Large intestine (tissue), 3 donors: ENCODE measurements around the gene CLEC4G. TPM values are rescaled to one million over a fixed set of nuclear protein-coding genes. Genes with fewer than 3 reads are reported as not detected.

Experiments
- DNase-seq, 2 donors: peaks; one replicate each; pipeline versions ENCODE4 v3.0.0 to v3.0.0-alpha.2; 2013
- H3K27ac ChIP-seq: one replicate; pipeline ENCODE4 v1.5.1; 2013; ENCODE audit warnings: low read length
- H3K27me3 ChIP-seq: 2 replicates; pipeline ENCODE4 v1.6.1; 2013; ENCODE audit warnings: low read length; ENCODE audit not compliant: control insufficient read depth, insufficient read depth
- H3K36me3 ChIP-seq: 2 replicates; pipeline ENCODE4 v1.6.1; 2013; ENCODE audit warnings: low read length; ENCODE audit not compliant: control insufficient read depth, insufficient read depth
- H3K4me1 ChIP-seq: one replicate; pipeline ENCODE4 v1.6.1; 2013; ENCODE audit warnings: low read length; ENCODE audit not compliant: control insufficient read depth, insufficient read depth
- H3K4me3 ChIP-seq: one replicate; pipeline ENCODE4 v1.5.1; 2013; ENCODE audit warnings: low read length
- H3K9me3 ChIP-seq: one replicate; pipeline ENCODE4 v1.6.1; 2013; ENCODE audit warnings: mild to moderate bottlenecking, low read depth, low read length, moderate library complexity; ENCODE audit not compliant: control insufficient read depth
- WGBS: methylation state at CpG from one replicate; pipeline ENCODE4 v1.1.5; 2013; ENCODE audit warnings: low lambda C conversion rate; ENCODE audit not compliant: insufficient coverage; 5-methylcytosine and 5-hydroxymethylcytosine counted together
- polyA plus RNA-seq: library from polyadenylated mRNA; unstranded; fragments of 120-200 nt; gene quantifications from one replicate; pipeline ENCODE4 v1.2.1, GENCODE V29; 2013

The CLEC4G gene
- polyA plus RNA-seq, 1 donor = 0.57 TPM

DNA sequence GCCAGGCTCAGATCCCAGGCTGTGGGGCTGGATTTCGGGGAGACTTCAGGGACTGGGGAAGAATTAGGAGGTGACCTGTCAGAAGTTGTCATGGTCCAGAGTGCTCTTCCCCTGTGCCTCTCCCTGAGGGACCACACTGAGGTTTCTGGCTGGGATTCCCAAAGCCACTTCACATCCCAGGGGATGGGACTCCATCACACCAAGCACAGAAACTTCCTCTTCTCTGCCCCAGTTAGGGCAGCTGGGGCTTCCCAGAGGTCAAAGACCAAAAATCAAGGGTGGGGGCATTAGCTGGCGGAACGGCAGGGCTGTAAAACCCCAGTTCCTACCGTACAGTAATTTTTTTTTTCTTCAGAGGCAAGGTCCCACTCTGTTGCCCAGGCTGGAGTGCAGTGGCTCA lies 37.4 kb downstream of the CLEC4G start:
- H3K4me3 ChIP-seq = no peak overlapping the region
- no peak overlapping the region for H3K27ac ChIP-seq
- whole genome bisulfite sequencing = no CpG with 5 or more reads among the region's 4 CpGs
- no peaks in the 10 kb centered on the region for H3K4me1 ChIP-seq
- no peaks in the 10 kb centered on the region for H3K36me3 ChIP-seq
- H3K9me3 ChIP-seq = peaks cover 4% of the 10 kb centered on the region
- peaks cover 19% of the 10 kb centered on the region for H3K27me3 ChIP-seq
- DNase-seq = no peak

DNA sequence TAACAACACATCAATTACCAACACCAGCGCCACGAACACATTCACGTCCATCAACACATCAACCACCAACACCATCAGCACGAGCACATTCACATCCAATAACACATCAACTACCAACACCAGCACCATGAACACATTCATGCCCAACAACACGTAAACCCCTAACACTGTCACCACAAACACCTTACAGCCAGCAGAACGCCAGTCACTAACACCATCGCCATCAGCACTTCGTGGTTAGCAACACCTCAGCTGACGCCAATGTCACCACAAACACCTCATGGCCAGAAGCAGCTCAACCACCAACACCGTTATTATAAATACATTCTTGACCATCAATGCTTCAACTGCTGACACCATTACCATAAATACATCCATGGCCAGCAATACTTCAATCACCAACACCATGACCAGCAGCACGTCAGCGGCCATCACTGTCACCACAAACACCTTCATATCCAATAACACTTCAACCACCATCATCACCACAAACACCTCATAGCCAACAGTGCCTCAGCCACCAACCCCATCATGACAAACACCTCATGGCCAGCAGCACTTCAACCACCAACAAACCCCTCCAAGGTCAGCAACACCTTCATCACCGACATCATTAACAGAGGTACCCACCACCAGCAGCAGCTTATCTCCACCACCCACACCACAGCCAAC lies 39.4 kb downstream of the CLEC4G start:
- H3K4me3 ChIP-seq = no peak overlapping the region
- WGBS = 100% methylated on average over 2 of the region's 13 CpGs
- DNase-seq = no peak

DNA sequence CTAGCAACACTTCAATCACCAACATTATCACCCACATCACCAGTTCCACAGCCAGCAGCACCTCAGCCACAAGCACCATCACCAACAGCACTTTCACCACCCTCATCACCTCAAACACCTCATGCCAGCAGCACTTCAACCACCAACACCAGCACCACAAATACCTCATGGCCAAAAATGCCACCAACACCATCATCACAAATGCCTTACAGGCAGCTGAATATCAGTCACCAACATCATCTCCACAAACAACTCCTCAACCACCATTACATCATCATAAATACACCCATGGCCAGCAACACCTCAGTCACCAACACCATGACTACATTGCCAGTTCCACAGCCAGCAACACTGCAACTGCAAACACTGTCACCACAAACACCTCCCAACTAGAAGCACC lies 40.4 kb downstream of the CLEC4G start:
- Histone ChIP-seq H3K4me3 (no peak overlapping the region), H3K27ac (no peak overlapping the region), H3K27me3 (peaks cover 22% of the 10 kb centered on the region), H3K9me3 (peaks cover 4% of the 10 kb centered on the region), H3K36me3 (no peaks in the 10 kb centered on the region), H3K4me1 (no peaks in the 10 kb centered on the region)
- DNase-seq = no peak

More for the DNA sequence above, 39.4 kb downstream of the CLEC4G start:
- no peak overlapping the region for H3K27ac ChIP-seq
- no peaks in the 10 kb centered on the region for H3K4me1 ChIP-seq
- H3K27me3 ChIP-seq = peaks cover 24% of the 10 kb centered on the region
- no peaks in the 10 kb centered on the region for H3K36me3 ChIP-seq
- peaks cover 4% of the 10 kb centered on the region for H3K9me3 ChIP-seq

DNA sequence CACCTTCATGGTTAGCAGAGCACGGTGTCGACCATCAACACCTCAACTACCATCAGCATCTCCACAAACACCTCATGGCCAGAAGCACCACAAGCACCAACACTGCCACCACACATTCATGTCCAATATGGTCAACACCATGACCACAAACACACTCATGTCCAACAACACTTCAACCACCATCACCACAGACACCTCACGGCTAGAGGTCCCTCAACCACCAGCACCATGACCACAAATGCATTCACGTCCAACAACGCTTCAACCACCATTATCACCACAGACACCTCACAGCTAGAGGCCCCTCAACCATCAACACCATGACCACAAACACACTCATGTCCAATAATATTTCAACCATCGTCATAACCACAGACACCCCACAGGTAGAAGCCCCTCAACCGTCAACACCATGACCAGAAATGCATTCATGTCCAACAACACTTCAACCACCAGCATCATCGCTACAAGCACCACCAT lies 41.1 kb downstream of the CLEC4G start:
- Histone ChIP-seq H3K27me3 (peaks cover 22% of the 10 kb centered on the region), H3K4me1 (no peaks in the 10 kb centered on the region), H3K27ac (no peak overlapping the region), H3K36me3 (no peaks in the 10 kb centered on the region), H3K9me3 (peaks cover 4% of the 10 kb centered on the region), H3K4me3 (no peak overlapping the region)
- DNase-seq = no peak
- WGBS = no CpG with 5 or more reads among the region's 8 CpGs

DNA sequence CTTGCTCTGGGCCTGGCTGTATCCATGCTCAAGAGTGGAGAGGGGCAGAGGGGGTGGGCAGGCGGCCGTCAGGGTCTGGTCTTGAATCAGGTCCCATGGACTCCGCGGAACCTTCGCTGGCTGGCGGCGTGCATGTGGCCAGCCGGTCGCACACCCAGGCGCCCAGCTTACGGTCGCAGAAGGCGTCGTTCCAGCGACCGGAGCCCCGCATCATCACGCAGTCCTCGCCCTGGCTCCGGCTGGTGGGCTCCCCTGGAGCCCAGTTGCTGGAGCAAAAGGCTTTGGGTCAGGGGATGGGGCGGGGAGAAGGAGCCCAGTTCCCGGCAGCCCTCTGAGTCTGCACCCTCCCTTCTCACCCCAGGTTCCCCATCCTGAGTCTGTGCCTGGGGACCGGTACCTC lies 42.7 kb downstream of the CLEC4G start:
- DNase-seq = no peak
- Histone ChIP-seq H3K36me3 (peaks cover 2% of the 10 kb centered on the region), H3K27ac (no peak overlapping the region), H3K4me3 (no peak overlapping the region), H3K9me3 (peaks cover 4% of the 10 kb centered on the region), H3K27me3 (peaks cover 22% of the 10 kb centered on the region), H3K4me1 (no peaks in the 10 kb centered on the region)
- WGBS = 40% methylated on average over 1 of the region's 23 CpGs

DNA sequence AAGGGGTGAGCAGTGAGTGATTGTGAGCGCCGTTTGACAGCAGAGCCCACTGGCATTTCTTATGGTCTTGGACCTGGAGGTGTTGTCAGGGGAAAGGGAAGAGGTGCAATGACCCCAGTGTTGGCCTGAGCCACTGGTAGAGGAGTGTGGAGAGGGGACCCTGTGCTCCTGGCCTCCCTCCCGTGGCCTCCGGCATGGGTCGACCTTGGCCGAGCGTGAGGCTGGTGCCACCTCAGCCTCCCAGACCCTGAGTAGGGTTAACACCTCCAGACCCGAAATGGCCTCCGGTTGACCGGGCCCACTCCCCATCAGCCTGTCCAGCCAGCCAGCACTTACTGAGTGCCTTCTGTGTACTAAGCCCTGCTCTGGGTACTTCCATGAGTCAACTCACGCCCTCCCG lies 44.7 kb downstream of the CLEC4G start:
- H3K27me3 ChIP-seq = peaks cover 22% of the 10 kb centered on the region
- no peak for DNase-seq
- no peak overlapping the region for H3K4me3 ChIP-seq
- no peak overlapping the region for H3K27ac ChIP-seq
- H3K9me3 ChIP-seq = peaks cover 8% of the 10 kb centered on the region
- no peaks in the 10 kb centered on the region for H3K4me1 ChIP-seq
- WGBS = no CpG with 5 or more reads among the region's 12 CpGs
- peaks cover 12% of the 10 kb centered on the region for H3K36me3 ChIP-seq

DNA sequence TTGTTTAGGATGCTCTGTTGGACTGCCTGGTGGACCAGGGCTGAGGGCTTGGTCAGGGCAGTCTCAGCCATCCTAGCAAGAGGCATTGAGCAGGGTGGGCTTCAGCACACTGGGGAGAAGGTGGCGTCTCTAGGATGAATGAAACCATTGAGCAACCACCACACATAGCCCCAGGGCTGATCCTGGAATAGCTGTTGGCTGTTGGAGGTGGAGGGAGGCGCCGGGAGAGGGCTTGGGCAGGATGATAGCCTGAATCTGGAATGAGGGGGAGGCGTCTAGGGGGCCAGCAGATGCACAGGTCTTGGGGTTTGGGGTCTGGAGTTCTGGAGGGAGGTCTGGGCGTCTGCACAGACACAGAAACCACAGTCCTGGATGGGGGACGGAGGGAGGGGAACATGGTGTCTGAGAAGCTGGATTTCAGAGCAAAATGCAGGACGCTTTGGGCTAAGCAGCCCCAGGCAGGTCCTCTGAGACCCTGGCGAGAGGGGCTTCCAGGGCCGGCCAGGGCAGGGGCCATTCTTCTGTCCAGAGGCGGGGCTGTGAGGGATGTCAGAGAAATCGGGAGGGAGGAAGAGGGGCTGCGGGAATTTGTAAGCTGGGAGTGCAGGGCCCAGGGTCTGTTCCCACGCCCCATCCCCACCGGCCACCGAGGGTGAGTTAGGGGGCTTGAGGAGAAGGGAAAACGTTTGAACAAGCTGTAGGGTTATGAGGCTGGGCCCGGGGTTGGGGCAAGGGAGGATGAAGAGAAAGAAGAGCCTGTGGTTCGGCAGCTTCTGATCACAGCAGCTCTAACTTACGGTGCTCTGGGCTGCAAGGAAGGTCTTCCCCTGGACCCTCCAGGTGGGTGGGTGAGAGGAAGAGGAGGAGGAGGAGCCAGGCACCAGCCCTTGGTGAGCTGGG lies 46.1 kb downstream of the CLEC4G start:
- Histone ChIP-seq H3K4me3 (no peak overlapping the region), H3K4me1 (no peaks in the 10 kb centered on the region), H3K27ac (no peak overlapping the region), H3K36me3 (peaks cover 12% of the 10 kb centered on the region), H3K9me3 (peaks cover 5% of the 10 kb centered on the region), H3K27me3 (peaks cover 22% of the 10 kb centered on the region)
- no peak for DNase-seq
- WGBS = no CpG with 5 or more reads among the region's 19 CpGs

DNA sequence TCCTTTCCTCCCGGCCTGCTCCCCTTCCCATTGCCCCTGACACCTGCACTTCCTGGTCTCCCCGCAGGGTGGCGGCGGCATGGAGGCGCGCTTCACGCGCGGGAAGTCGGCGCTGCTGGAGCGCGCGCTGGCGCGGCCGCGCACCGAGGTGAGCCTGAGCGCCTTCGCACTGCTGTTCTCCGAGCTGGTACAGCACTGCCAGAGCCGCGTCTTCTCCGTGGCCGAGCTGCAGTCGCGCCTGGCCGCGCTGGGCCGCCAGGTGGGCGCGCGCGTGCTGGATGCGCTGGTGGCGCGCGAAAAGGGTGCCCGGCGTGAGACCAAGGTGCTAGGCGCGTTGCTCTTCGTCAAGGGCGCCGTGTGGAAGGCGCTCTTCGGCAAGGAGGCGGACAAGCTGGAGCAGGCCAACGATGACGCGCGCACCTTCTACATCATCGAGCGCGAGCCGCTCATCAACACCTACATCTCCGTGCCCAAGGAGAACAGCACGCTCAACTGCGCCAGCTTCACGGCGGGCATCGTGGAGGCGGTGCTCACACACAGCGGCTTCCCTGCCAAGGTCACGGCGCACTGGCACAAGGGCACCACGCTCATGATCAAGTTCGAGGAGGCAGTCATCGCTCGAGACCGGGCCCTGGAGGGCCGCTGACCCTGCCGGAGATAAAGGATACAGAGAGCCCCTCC lies 49.6 kb downstream of the CLEC4G start:
- no CpG with 5 or more reads among the region's 74 CpGs for WGBS
- H3K4me3 ChIP-seq = peak overlapping the region; percentile 92
- H3K27ac ChIP-seq = no peak overlapping the region
- H3K36me3 ChIP-seq = peaks cover 12% of the 10 kb centered on the region
- H3K4me1 ChIP-seq = peaks cover 4% of the 10 kb centered on the region
- H3K9me3 ChIP-seq = peaks cover 5% of the 10 kb centered on the region
- peaks cover 13% of the 10 kb centered on the region for H3K27me3 ChIP-seq
- no peak for DNase-seq

DNA sequence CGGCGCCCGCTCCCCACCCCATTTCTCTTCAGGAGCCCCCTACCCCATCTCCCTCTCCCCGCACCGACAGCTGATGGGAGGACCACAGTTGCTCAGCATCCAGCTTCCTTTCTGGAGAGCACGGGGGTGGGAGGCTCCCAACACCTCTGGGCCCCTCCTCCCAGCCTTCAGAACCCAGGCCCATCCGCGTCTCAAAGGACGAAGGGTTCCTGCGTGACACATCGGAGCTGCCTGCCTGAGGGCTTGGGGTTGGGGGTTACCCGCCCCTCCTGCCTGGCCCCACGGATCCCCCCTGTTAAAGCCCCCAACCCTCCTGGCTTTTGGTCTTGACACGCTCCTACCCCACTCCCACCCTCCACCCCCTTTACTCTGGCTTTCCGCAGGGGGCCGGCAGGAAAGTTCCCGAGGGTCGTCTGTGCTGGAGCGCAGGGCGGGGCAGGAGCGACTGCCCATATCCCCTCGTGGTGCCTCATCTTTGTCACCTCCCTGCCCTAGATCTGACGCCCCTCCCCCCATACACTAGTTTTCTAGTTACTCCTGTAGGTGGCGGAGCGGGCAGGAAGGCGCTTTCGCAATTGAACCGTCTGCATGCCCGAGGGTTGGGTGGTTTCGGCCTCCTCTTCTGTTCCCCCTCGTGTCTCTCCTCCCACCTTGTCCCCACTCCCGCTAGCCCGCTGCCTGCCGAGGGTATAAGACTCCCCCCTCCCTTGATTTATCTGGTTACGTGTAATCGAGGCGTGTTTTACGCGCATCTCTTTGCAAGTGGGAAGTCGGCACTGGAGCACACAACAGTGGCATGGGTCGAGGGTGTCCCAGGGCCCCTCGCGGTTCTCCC lies 50.4 kb downstream of the CLEC4G start:
- Histone ChIP-seq H3K4me3 (peak overlapping the region; percentile 92), H3K27me3 (peaks cover 20% of the 10 kb centered on the region), H3K4me1 (peaks cover 4% of the 10 kb centered on the region), H3K36me3 (peaks cover 12% of the 10 kb centered on the region), H3K9me3 (peaks cover 5% of the 10 kb centered on the region), H3K27ac (peak overlapping the region; percentile 48)
- no CpG with 5 or more reads among the region's 43 CpGs for WGBS
- DNase-seq = peak; percentile 70 to 80
